Measurements from ENCODE around the gene MAP3K2.
A peak's percentile ranks its signal among the peaks of the same experiment; 100 is the strongest.

GRCh38 chr2:127324635-127325034 is 63.1 kb downstream of the MAP3K2 start:
- TF ChIP-seq CTCF (IDR thresholded peaks at IDR 0.05) (peak in 4 of 6 experiments; percentile 32 to 71 (median 62)), POLR2A (IDR thresholded peaks at IDR 0.05) (no peak)

Data from thyroid gland (tissue), 4 donors.